ENCODE results near the gene MAPK12. TPM values are rescaled to one million over a fixed set of nuclear protein-coding genes. Genes with fewer than 3 reads are reported as not detected.

Gene MAPK12
- total RNA-seq, result 1 to 10 TPM; 9.1 to 9.7 TPM

GRCh38 chr22:50261615-50262459, at the start of gene MAPK12:
Gene MAPK12, minus strand, starts transcription at chr22:50261683. Its CDS starts 174 bp downstream, at chr22:50261509.
- Mint-ChIP-seq H3K27ac (no peak within 1 kb of the TSS), H3K36me3 (no peaks in the 10 kb centered on the region), H3K27me3 (peaks cover 19% of the 10 kb centered on the region), H3K4me1 (ENCODE audit: low read depth) (peaks cover 5% of the 10 kb centered on the region), H3K4me3 (peak within 1 kb of the TSS; percentile 61), H3K9me3 (no peaks in the 10 kb centered on the region)
- intact Hi-C loops (cut with micrococcal nuclease), result no loop called here
- ChIA-PET CTCF (interaction anchor here (0.9 to 1.9 kb wide), 5 partner anchors 15 to 359 kb away, joined by 3 to 5 read pairs (median 3); no protein-coding TSS in a partner anchor), POLR2A (interaction anchor here (3.5 kb wide), 1 partner anchor 11 kb away, joined by 15 read pairs; the partner anchor contains the start of gene HDAC10)
- no peak for DNase-seq

- POLR2A ChIA-PET, result no interaction called here
- intact Hi-C loops (cut with micrococcal nuclease), result no loop called here
- CTCF ChIA-PET, result no interaction called here
- H3K9me3 Mint-ChIP-seq, result no peaks in the 10 kb centered on the region
- no peak overlapping the region for H3K27ac Mint-ChIP-seq
- no peak overlapping the region for H3K4me3 Mint-ChIP-seq
- H3K27me3 Mint-ChIP-seq, result peaks cover 6% of the 10 kb centered on the region
- no peaks in the 10 kb centered on the region for H3K36me3 Mint-ChIP-seq
- peaks cover 14% of the 10 kb centered on the region for H3K4me1 Mint-ChIP-seq (ENCODE audit: low read depth)
- DNase-seq, result no peak
Observed at GRCh38 chr22:50310949-50311444, 49.5 kb upstream of the MAPK12 start.

GRCh38 chr22:50310031-50310722, 48.7 kb upstream of the MAPK12 start:
- H3K36me3 Mint-ChIP-seq, result no peaks in the 10 kb centered on the region
- ChIA-PET POLR2A (interaction anchor here (0.5 kb wide), 1 partner anchor 41 kb away, joined by 3 read pairs; no protein-coding TSS in a partner anchor), CTCF (no interaction called here)
- DNase-seq, result no peak
- no peak overlapping the region for H3K27ac Mint-ChIP-seq
- no peaks in the 10 kb centered on the region for H3K9me3 Mint-ChIP-seq
- H3K4me1 Mint-ChIP-seq (ENCODE audit: low read depth), result peaks cover 15% of the 10 kb centered on the region
- H3K4me3 Mint-ChIP-seq, result no peak overlapping the region
- H3K27me3 Mint-ChIP-seq, result peaks cover 10% of the 10 kb centered on the region
- intact Hi-C loops (cut with micrococcal nuclease), result no loop called here

GRCh38 chr22:50309601-50309991, 48.1 kb upstream of the MAPK12 start:
- POLR2A ChIA-PET, result no interaction called here
- no peaks in the 10 kb centered on the region for H3K9me3 Mint-ChIP-seq
- CTCF ChIA-PET, result interaction anchor here (0.6 kb wide), 1 partner anchor 376 kb away, joined by 3 read pairs; no protein-coding TSS in a partner anchor
- H3K4me3 Mint-ChIP-seq, result no peak overlapping the region
- no peak overlapping the region for H3K27ac Mint-ChIP-seq
- no peaks in the 10 kb centered on the region for H3K36me3 Mint-ChIP-seq
- no peak for DNase-seq
- intact Hi-C loops (cut with micrococcal nuclease), result no loop called here
- H3K27me3 Mint-ChIP-seq, result peaks cover 11% of the 10 kb centered on the region
- peaks cover 12% of the 10 kb centered on the region for H3K4me1 Mint-ChIP-seq (ENCODE audit: low read depth)

- ChIA-PET CTCF (interaction anchor here (0.6 kb wide), 1 partner anchor 375 kb away, joined by 3 read pairs; no protein-coding TSS in a partner anchor), POLR2A (interaction anchor here (0.6 kb wide), 1 partner anchor 15 kb away, joined by 3 read pairs; no protein-coding TSS in a partner anchor)
- no peak for DNase-seq
- Mint-ChIP-seq H3K27ac (no peak overlapping the region), H3K4me1 (ENCODE audit: low read depth) (peaks cover 7% of the 10 kb centered on the region), H3K4me3 (no peak overlapping the region), H3K36me3 (no peaks in the 10 kb centered on the region), H3K27me3 (peaks cover 13% of the 10 kb centered on the region), H3K9me3 (no peaks in the 10 kb centered on the region)
- intact Hi-C loops (cut with micrococcal nuclease), result loop anchor here (1.0 kb wide), 1 partner anchor 31 kb away; no protein-coding TSS in a partner anchor
Observed at GRCh38 chr22:50308986-50309600, 47.6 kb upstream of the MAPK12 start.

DNA sequence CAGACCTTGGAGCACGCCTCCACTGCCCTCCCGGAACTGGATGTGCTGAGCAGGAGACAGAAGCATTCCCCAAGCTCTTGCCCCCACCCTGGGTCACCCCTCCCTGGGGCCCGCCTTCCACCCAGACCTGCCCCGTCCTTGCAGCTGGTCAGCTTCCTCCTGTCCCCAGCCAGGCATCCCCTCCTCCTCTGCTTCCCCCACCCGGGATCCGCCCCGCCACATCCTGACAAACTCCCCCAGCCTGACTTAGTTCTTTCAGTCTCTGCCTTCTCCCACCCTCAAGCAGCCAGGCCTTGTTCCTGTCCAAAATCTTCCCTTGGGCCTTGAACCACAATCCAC, 47.1 kb upstream of the MAPK12 start:
- intact Hi-C loops (cut with micrococcal nuclease), result loop anchor here (1.0 kb wide), 1 partner anchor 30 kb away; no protein-coding TSS in a partner anchor
- CTCF ChIA-PET, result no interaction called here
- peaks cover 13% of the 10 kb centered on the region for H3K27me3 Mint-ChIP-seq
- H3K4me3 Mint-ChIP-seq, result no peak overlapping the region
- no peaks in the 10 kb centered on the region for H3K9me3 Mint-ChIP-seq
- H3K4me1 Mint-ChIP-seq (ENCODE audit: low read depth), result peaks cover 6% of the 10 kb centered on the region
- no peaks in the 10 kb centered on the region for H3K36me3 Mint-ChIP-seq
- DNase-seq, result no peak
- POLR2A ChIA-PET, result no interaction called here
- no peak overlapping the region for H3K27ac Mint-ChIP-seq

- H3K4me1 Mint-ChIP-seq (ENCODE audit: low read depth), result peaks cover 6% of the 10 kb centered on the region
- no peak overlapping the region for H3K4me3 Mint-ChIP-seq
- DNase-seq, result no peak
- ChIA-PET CTCF (interaction anchor here (1.7 kb wide), 1 partner anchor 18 kb away, joined by 5 read pairs; the partner anchor contains the start of gene DENND6B), POLR2A (interaction anchor here (0.6 kb wide), 1 partner anchor 15 kb away, joined by 3 read pairs; no protein-coding TSS in a partner anchor)
- peaks cover 13% of the 10 kb centered on the region for H3K27me3 Mint-ChIP-seq
- intact Hi-C loops (cut with micrococcal nuclease), result loop anchor here (1.0 kb wide), 1 partner anchor 30 kb away; no protein-coding TSS in a partner anchor
- no peaks in the 10 kb centered on the region for H3K9me3 Mint-ChIP-seq
- no peak overlapping the region for H3K27ac Mint-ChIP-seq
- H3K36me3 Mint-ChIP-seq, result no peaks in the 10 kb centered on the region
Observed at GRCh38 chr22:50307890-50308596, 46.6 kb upstream of the MAPK12 start.

GRCh38 chr22:50306753-50307749, 45.6 kb upstream of the MAPK12 start, which contains the start of gene PLXNB2:
Gene PLXNB2, minus strand, starts transcription at chr22:50307646. Its CDS starts 17,062 bp downstream, at chr22:50290584.
- H3K27ac Mint-ChIP-seq, result no peak within 1 kb of the TSS
- ChIA-PET POLR2A (interaction anchor here (0.6 kb wide), 1 partner anchor 14 kb away, joined by 3 read pairs; no protein-coding TSS in a partner anchor), CTCF (interaction anchor here (0.7 to 1.7 kb wide), 5 partner anchors 19 to 35 kb away, joined by 3 to 5 read pairs (median 4); partner anchors contain the start of gene DENND6B)
- DNase-seq, result peak; percentile 44
- H3K27me3 Mint-ChIP-seq, result peaks cover 15% of the 10 kb centered on the region
- intact Hi-C loops (cut with micrococcal nuclease), result no loop called here
- H3K36me3 Mint-ChIP-seq, result no peaks in the 10 kb centered on the region
- peaks cover 6% of the 10 kb centered on the region for H3K4me1 Mint-ChIP-seq (ENCODE audit: low read depth)
- H3K9me3 Mint-ChIP-seq, result no peaks in the 10 kb centered on the region
- H3K4me3 Mint-ChIP-seq, result no peak within 1 kb of the TSS

- DNase-seq, result peak; percentile 53
- H3K9me3 Mint-ChIP-seq, result no peaks in the 10 kb centered on the region
- H3K4me1 Mint-ChIP-seq (ENCODE audit: low read depth), result peaks cover 6% of the 10 kb centered on the region
- no peak overlapping the region for H3K27ac Mint-ChIP-seq
- ChIA-PET POLR2A (no interaction called here), CTCF (interaction anchor here (1.1 to 1.7 kb wide), 5 partner anchors 20 to 35 kb away, joined by 3 to 5 read pairs (median 4); partner anchors contain the start of gene DENND6B)
- H3K27me3 Mint-ChIP-seq, result peaks cover 15% of the 10 kb centered on the region
- H3K4me3 Mint-ChIP-seq, result peak overlapping the region; percentile 54
- intact Hi-C loops (cut with micrococcal nuclease), result no loop called here
- H3K36me3 Mint-ChIP-seq, result no peaks in the 10 kb centered on the region
Observed at GRCh38 chr22:50305923-50306566, 44.6 kb upstream of the MAPK12 start.

GRCh38 chr22:50305393-50305922, 44.0 kb upstream of the MAPK12 start:
- POLR2A ChIA-PET, result no interaction called here
- no peak overlapping the region for H3K27ac Mint-ChIP-seq
- peaks cover 6% of the 10 kb centered on the region for H3K4me1 Mint-ChIP-seq (ENCODE audit: low read depth)
- intact Hi-C loops (cut with micrococcal nuclease), result no loop called here
- no peaks in the 10 kb centered on the region for H3K9me3 Mint-ChIP-seq
- peaks cover 17% of the 10 kb centered on the region for H3K27me3 Mint-ChIP-seq
- CTCF ChIA-PET, result interaction anchor here (1.1 to 1.5 kb wide), 3 partner anchors 22 to 65 kb away, joined by 3 to 4 read pairs (median 3); no protein-coding TSS in a partner anchor
- DNase-seq, result no peak
- H3K4me3 Mint-ChIP-seq, result peak overlapping the region; percentile 54
- H3K36me3 Mint-ChIP-seq, result no peaks in the 10 kb centered on the region

All from activated CD4-positive, alpha-beta memory T cell treated with anti-CD3 and anti-CD28 coated beads for 36 hours (primary cell).